ENCODE results near the gene GMCL2.
A peak's percentile ranks its signal among the peaks of the same experiment; 100 is the strongest.
"Not testable (repeated sequence)": the region's sequence is repeated elsewhere in the genome, so short reads cannot be mapped to it uniquely, and the experiment has no call there.

GMCL2 gene

DNA sequence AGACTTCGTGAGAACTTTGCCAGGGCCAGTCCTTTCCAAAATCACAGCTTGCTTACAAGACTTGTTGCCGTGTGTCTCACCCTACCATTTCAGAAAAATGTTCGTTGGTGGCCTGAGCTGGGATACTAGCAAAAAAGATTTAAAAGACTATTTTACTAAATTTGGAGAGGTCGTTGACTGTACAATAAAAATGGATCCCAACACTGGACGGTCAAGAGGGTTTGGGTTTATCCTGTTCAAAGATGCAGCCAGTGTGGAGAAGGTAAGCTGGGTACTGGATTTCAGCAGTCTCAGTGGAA is 18.5 kb upstream of the GMCL2 start:
- no peak for DNase-seq

DNA sequence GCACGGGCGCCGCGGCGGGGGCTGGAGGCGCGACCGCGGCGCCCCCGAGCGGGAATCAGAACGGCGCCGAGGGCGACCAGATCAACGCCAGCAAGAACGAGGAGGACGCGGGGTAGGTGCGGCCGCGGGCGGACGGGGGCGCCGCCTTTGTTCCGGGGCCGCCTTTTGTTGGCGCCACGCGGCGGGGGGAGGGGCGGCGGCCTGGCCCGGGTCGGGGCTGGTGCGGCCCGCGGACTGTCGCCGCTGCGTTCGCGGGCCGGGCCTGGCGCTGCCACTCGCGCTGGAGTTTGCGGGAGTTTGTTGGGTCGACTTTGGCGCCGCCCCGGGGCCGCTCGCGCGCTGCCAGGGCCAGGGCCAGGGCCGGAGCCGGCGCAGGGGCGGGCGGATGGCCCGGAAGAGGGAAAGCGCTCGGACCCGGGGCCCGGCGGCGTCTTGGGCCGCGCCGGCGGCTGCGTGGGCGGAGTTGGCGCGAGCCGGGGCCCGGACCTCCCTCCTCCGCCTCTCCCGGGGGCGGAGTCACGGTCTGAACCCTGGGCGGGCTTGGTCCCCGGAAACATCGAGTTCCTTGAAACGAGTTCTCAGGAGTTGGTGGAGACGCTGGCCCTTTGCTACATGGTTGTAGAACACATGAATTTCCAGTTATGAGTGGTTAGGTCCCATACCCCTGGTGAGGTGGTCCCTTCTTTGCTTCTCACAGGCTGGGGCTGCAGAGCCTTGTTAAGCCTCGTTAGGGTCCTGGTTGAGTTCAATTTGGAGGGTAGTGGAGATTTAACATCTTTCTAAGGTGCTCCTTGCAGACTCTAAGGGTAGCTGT is 18.0 kb upstream of the GMCL2 start:
- peak; percentile 65 to 78 for DNase-seq

DNA sequence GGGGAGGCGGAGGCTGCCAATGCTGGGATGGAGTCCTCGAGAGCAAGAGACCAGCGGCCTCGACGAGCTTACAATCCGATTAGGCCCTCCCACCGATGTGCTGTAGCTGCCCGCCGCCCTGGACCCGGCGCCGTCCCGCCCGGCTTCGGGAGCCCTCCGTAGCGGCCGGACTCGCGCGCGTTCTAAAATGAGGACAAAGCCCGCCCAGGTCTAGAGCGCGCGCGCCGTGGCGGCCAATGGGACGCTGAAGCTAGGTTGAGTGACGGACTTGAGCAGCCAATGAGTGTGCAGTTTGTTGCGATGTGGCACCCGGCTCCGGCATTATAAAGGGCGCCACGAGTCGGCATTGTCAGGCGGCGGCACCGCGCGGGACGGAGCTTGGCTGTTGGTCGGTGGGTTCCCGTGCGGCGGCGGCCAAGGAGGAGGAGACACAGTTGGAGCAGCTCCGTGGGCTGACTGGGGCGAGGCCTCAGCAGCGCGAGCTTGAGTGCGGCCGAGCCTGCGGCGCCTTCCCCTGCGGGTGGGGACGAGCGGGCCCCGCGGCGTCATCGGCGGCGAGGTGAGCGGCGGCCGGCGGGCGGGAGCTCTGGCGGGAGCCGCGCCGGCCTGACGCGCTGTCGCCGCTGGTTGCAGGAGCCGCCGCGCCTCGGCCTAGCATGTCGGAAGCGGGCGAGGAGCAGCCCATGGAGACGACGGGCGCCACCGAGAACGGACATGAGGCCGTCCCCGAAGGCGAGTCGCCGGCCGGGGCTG is 17.2 kb upstream of the GMCL2 start, which contains the start of gene HNRNPAB:
Gene HNRNPAB (plus strand): TSS at position 352 of the 753 bp plus-strand sequence. CDS start 305 bp downstream, at position 657.
- peak; percentile 95 to 97 for DNase-seq

DNA sequence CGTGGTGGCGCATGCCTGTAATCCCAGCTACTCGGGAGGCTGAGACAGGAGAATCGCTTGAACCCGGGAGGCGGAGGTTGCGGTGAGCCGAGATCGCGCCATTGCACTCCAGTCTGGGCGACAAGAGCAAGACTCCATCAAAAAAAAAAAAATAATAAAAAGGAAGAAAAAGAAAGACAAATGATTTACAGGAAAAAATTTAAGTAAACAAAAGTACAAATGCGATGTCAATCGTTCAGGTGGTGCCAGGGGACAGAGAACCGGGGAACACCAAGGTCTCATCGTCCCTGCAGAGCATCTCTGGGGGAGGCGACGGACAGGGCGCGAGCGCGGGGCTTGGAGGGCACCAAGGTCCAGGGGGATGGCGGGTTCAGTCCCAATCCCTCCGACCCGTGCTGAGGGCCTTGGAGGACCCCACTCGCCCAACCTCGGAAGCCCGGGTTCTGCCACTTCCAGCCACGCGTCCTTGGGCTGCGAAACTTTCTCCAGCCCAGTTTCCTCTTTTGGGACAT is 16.6 kb upstream of the GMCL2 start:
- DNase-seq = no peak

DNA sequence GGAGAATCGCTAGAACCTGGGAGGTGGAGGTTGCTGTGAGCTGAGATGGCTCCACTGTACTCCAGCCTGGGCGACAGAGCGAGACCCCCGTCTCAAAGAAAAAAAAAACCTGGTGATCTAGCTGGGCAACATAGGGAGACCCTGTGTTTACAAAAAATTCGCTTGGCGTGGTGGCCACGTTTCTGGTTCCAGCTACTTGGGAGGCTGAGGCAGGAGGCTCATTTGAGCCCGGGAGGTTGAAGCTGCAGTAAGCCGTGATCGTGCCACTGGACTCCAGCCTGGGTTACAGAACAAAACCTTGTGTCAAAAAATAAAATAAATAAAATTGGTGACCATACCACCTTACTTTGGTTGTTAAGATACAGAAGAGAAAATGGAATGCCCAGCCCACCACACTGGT is 15.4 kb upstream of the GMCL2 start:
- DNase-seq = no peak

DNA sequence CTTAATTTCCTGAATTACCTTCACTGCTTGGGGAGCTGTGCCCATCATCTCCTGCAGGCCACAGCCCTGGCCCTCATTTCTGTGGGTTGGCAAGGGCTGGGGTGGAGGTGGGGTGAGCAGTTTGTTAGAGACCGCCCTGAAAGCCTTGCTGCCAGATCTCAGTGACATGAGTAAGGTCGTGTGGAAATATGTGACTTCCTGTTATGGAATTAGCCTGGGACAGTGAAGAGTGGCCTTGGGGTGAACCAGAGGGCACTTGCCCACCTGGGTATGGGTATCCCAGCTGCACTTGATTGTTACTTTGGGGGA is 14.7 kb upstream of the GMCL2 start:
- no peak for DNase-seq

DNA sequence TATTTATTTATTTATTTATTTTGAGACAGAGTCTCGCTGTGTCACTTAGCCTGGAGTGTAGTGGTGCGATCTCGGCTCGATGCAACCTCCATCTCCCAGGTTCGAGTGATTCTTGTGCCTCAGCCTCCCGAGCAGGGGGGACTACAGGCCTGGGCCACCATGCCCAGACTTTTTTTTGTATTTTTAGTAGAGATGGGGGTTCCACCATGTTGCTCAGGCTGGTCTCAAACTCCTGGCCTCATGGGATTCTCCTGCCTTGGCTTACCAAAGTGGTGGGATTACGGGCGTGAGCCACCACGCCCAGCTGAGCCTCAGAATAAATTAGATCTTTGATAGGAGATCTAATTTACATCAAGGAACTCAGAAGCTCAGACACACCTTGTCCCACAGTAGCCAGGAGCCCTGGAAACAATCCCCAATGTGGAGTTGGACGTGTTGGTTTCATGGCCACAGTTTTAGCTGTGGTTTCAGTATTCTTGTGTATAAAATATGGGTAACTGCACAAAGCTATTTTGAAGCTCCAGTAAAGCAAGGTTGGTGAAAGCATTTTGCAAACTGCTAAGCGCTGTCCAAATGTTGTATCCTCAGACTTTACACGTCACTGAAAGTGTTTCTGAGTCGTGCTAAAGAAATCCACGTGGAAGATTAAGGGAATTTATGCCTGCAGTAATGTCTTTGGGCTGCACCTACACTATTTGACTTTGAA is 14.2 kb upstream of the GMCL2 start:
- no peak for DNase-seq

DNA sequence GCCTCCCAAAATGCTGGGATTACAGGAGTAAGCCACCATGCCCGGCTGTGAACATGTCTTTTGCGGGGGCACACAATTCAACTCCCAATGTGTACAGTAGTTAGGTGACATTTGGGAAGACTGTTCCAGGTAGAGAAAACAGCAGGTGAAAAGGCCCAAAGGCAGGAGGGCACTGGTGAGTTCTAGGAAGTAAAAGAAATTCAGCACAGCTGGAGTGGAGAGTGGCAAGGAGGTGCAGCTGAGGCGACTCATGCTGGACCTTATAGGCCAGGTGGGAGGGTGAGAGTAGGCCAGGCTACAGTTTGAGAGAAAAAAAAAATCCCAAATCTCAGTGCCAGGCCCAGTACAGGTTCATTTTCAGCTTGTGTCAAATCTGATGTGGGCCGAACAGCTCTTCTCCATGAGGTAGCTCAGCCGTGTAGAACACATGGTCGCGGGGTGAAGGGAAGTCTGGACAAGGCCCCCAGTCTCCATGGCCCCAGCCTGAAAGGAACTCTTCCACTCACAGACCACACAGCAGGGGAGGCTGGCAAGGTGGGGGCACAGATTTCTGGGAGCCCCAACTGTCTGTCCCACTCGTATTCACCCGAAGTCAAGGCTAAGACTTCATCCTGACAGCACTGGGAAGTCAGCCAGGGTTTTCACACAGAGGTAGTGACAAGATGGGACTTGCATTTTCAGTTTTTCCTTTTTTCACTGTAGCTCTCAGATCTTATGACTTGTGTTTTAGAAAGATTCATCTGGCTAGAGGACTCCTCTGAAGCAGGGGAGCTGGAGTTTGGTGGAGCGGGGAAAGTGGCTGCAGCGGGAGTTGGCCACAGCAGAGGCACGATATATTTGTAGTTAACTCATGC is 12.6 kb upstream of the GMCL2 start:
- no peak for DNase-seq

DNA sequence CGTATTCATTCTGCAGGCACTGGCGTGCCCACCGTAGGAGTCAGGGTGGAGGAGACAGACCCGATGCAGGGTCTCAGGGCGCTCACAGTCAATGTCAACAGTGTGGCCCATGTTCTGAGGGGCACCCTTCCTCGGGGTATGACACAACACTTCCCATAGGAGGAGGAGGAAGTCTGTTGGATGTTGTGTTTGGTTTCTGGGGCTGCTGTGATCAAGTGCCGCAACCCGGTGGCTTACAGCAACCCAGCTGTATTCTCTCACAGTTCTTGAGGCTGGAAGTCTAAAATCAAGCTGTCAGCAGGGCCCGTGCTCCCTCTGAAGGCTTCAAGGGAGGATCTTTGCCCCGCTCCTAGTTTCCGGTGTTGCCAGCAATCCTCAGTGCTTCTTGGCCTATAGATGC is 11.5 kb upstream of the GMCL2 start:
- DNase-seq = no peak

DNA sequence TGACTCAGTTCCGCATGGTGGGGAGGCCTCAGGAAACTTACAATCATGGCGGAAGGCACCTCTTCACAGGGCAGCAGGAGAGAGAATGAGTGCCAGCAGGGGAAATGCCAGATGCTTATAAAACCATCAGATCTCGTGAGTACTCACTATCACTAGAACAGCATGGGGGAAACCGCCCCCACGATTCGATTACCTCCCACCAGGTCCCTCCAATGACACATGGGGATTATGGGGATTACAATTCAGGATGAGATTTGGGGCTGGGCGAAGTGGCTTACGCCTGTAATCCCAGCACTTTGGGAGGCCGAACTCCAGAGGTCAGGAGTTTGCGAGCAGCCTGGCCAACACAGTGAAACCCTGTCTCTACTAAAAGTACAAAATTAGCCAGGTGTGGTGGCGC is 11.0 kb upstream of the GMCL2 start:
- DNase-seq = not testable (repeated sequence)

DNA sequence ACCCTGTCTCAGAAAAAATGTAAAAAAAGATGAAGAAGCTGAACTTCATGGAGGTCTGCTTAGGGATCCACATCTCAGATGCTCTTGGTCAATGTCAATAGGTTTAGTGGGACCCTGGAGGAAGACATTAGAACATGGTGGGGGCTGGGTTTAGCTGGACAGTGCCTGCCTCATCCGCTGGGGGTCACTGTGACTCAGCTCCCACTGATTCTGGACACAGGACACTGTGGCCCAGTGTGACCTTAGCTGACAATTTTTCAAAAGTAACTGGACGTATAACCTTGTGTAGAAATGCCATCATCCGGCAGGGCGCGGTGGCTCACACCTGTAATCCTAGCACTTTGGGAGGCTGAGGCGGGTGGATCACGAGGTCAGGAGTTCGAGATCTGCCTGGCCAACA is 9.8 kb upstream of the GMCL2 start:
- DNase-seq = no peak

DNA sequence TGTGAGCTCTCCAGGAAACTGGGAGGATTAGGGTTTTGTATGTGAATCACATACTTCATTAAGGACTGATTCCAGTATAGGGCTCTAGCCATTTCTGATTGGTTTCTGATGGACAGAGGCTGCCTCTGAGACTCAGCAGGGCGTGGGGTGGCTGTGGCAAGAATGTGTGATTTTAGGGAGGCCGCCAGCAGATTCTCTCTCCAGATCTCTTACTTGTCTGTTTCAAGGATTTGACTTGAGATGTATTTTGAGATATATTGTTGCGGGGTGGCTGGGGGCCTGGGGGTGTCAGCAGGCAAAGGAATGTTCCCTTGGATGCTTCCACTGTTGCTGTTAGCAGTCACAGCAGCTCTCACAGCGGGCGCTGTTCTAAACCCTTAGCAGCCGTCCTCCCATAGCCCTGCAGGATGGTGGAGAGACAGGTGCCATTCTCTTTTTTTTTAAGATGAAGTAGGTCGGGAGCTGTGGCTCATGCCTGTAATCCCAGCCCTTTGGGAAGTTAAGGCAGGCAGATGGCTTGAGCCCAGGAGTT is 9.2 kb upstream of the GMCL2 start:
- no peak for DNase-seq

DNA sequence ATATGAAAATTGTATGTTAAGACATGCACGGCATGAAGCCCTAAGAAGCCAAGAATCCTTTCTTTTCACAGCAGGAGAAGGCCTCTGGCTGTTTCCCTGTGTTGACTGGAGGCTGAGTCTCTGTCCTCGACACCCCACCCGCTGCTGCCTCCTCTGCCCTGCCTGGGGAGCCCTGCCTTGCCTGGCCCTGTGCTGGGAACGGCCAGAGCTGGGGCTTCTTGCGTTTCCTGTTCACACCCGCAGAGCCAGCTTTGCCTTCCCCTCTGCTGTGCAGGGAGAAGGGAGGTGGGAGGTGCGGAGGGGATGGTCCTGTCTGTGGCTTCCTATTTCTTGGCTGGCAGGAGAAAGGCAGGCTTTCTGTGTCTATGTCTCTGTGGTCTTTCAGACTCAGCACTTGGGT is 6.9 kb upstream of the GMCL2 start:
- no peak for DNase-seq

DNA sequence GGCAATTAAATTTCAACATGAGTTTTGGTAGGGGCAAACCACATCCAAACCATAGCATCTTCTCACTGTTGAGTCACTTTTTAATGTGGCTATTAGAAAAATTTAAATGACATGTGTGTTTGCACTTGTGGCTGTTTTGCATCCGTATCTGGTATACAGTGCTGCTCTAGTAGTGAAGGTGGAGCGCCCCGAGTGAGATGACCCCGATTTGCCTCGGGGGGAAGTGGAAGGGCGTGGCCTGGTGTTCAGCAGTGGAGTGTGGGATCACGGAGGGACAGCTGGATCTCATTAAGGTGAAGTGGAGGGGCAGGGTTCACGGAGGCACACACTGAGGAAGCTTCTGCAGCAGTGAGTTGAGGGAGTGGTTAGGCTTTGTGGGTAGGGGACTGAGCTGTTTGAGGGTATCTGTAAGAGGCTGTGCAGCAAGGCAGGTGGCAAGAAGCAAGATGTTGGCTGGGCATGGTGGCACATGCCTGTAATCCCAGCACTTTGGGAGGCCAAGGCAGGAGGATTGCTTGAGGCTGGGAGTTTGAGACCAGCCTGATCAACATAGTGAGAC is 6.2 kb upstream of the GMCL2 start:
- DNase-seq = no peak

DNA sequence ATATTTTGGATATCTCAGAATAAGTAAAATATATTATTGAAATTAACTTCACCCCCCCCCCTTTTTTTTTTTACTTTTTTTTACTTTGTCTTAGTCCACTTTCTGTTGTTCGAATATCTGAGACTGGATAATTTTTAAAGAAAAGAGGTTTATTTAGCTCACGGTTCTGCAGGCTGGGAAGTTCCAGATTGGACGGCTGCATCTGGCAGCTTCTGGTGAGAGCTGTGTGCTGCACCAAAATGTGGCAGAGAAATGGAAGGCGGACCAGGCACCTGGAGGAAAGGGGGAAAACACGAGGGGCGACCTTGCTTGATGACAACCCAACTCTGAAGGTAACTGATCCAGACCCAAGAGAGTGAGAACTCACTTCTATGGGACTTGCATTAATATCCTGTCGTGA is 5.6 kb upstream of the GMCL2 start:
- DNase-seq = no peak

DNA sequence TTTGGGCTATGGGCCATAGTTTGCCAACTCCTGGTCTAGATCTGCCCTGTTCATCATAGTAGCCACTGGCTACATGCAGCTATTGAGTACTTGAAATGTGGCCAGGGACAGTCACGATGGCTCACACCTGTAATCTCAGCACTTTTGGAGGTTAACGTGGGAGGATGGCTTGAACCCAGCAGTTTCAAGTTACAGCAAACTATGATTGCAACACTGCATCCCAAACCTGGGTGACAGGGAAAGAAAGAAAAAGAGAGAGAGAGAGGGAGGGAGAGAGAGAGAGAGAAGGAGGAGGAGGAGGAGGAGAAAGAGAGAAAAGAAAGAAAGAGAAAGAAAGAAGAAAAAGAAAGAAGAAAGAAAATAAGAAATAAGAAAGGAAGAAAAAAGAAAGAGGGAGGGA is 5.1 kb upstream of the GMCL2 start:
- DNase-seq = no peak

DNA sequence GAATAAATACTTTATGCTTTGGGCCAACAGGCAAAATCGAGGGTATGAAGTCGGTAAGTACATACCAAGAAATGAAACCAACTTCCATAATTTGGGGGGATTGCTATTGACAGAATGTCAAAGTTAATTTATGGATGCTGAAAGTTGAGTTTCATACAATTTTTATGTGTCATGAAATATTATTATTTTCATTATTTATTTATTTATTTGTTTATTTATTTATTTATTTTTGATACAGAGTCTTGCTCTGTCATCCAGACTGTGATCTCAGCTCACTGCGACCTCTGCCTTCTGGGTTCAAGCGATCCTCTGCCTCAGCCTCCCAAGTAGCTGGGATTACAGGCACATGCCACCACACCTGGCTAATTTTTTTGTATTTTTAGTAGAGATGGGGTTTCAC is 4.5 kb upstream of the GMCL2 start:
- no peak for DNase-seq

DNA sequence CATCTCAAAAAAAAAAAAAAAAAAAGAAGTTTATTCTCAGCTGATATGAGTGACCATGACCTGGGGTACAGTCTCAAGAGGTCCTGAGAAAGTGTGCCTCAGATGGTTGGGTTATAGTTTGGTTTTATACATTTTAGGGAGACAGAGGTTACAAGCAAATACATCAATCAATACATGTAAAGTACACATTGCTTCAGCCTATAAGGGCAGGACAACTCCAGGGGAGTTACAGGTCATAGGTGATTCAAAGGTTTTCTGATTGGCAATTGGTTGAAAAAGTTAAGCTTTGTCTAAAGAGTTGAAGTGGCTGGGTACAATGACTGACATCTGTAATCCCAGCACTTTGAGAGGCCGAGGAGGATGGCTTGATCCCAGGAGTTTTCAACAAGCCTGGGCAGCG is 2.3 kb upstream of the GMCL2 start:
- no peak for DNase-seq

DNA sequence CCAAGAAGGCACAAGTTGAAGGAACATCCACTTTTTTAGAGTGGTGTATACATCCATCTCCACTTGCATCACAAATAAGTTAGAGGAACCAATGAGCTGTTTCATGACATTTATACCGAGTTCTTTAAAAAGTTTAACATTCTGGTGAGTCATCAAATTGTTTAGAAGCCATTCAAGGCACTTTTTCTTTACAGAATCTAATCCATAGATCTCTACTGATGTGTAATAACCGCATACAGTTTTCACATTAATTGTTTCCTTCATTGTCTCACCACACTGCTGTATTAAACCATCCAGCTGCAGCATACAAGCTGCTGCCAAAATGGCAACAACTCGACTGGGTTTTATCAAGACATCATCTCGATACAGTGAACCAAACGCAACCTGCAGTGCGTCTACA is 744 bp downstream of the GMCL2 start:
- DNase-seq = no peak

DNA sequence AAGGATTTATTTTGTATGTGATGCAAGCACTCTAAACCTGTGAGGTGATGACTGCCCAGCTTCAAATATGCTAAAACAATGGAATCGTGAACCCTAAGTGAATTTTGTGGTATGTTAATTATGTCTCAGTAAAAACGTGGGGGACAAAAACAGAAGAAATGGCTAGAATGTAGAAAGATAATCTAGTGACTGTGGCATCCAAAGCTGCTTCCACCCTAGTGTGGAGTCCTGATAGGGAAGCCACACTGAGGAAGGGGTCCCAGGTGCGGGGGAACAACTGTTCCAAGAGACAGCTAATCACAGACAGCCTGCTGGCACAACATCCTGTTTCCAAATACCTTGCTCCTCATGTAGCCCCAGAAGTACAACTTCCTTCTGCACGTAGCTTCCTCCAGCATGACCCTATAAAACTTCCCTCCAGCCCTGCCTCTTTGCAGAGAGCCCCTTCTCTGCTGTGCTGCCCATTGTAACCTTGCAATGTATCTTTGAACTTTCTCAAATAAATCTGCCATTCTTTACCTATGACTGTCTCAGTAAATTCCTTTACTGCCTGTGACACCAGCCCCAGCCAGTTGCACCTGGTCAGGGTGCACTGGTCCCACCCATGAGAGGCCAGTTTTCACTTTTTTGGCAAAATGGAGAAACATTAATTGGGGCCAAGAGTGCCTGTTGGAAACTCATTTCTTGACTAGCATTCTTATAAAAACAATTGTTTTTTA is 4.9 kb downstream of the GMCL2 start:
- no peak for DNase-seq

DNA sequence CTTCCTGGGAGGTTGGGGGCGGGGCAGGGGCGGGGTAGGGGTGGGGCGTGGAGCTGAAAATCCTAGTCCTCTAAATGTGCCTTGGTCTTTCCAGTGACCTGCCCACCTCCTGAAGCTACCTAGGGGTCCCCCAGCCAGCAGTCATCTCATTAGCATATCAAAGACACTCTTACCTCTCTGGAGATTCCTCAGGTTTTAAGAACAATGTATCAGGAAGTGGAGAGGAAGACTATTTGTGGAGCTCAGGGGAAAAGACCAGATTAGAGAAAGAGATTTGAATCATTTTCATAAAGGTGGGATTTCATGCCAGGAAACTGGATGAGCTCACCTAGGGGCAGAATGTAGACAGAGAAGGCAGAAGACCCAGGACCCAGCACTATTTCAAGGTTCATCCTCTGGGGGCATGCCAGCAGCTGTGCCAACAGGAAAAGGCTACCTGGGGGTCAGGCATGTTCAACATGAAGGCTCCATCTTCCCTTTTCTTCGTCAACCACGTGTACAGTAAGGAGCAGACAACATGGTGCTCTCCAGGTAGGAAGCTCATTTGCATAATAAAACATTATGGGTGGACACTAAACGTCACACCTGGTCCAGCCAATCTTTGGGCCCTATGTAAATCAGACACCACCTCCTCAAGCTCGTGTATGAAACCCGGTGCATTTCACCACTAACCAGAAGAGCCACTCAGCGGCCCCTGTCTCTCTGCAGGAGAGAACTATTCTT is 6.9 kb downstream of the GMCL2 start:
- no peak for DNase-seq

Measured in CD4-positive, alpha-beta T cell treated with Interferon alpha-2 for 1 hour (primary cell).